Endothelial cell of umbilical vein (primary cell): Measurements from ENCODE around the gene CEP128. TPM values are rescaled to one million over a fixed set of nuclear protein-coding genes. Genes with fewer than 3 reads are reported as not detected.

ENCODE experiments used
- BruUV-seq: library from RNA; stranded (reverse); fragments of 400-500 nt; replicated peaks from 2 replicates; lab custom pipeline; 2021; lab: Mats Ljungman, UMichigan
- CTCF ChIA-PET: fragments of 300-600, 350-600 bp; sonication (Branson Sonifier 250); formaldehyde crosslinking; loops from one replicate; lab custom pipeline; 2021; ENCODE audit warnings: antibody characterized with exemption, inconsistent platforms; lab: Charles Lee
- POLR2A ChIA-PET: fragments of 300-600, 350-600 bp; sonication (Branson Sonifier 250); formaldehyde crosslinking; loops from one replicate; lab custom pipeline; 2021; ENCODE audit warnings: antibody characterized with exemption, inconsistent platforms; lab: Charles Lee
- DNase-seq: peaks from one replicate; pipeline ENCODE4 v3.0.0-alpha.2; 2011; ENCODE audit warnings: low read depth, low spot score
- FAIRE-seq: peaks from 2 replicates; lab custom pipeline; 2011; peaks lifted over from hg19 to GRCh38; lab: Jason Lieb, UNC
- H2AFZ ChIP-seq: 2 replicates; pipeline ENCODE4 v1.6.0; 2012; ENCODE audit warnings: low read depth, low read length, control low read depth, inconsistent platforms
- H3K27ac ChIP-seq: 2 replicates; pipeline ENCODE4 v1.5.1; 2011; ENCODE audit warnings: low read depth, mild to moderate bottlenecking, control low read depth, low read length, moderate library complexity; ENCODE audit not compliant: insufficient read depth
- H3K27me3 ChIP-seq, 2 experiments: 2 replicates each; pipeline versions ENCODE4 v1.6.0 to v1.6.1; 2011; ENCODE audit warnings: low read length in 2 of 2, mixed read lengths in 1 of 2; ENCODE audit not compliant: control insufficient read depth in 2 of 2, insufficient read depth in 2 of 2
- H3K36me3 ChIP-seq, 2 experiments: 2 replicates in 1 of 2; 3 replicates in 1 of 2; pipeline ENCODE4 v1.5.1; 2011; ENCODE audit warnings: low read length in 2 of 2, mild to moderate bottlenecking in 1 of 2, moderate library complexity in 1 of 2; ENCODE audit not compliant: control insufficient read depth in 2 of 2, insufficient read depth in 2 of 2; ENCODE audit errors: extremely low read depth in 1 of 2
- H3K4me1 ChIP-seq: 3 replicates; pipeline ENCODE4 v1.5.1; 2011; ENCODE audit warnings: mild to moderate bottlenecking, low read length; ENCODE audit not compliant: control insufficient read depth, insufficient read depth; ENCODE audit errors: extremely low read depth
- H3K4me2 ChIP-seq: 2 replicates; pipeline ENCODE4 v1.6.1; 2011; ENCODE audit warnings: low read length, control low read depth, mixed read lengths; ENCODE audit not compliant: insufficient read depth
- H3K4me3 ChIP-seq, 3 experiments: fragments of 200-600 bp in 1 of 3; sonication (generic), shearing (Covaris generic) in 1 of 3; replicated peaks in 1 of 3; 2 replicates each; pipeline ENCODE4 v1.5.1; 2011 to 2016; ENCODE audit warnings: control low read depth in 3 of 3, low read length in 3 of 3, mild to moderate bottlenecking in 2 of 3, inconsistent platforms in 1 of 3, low read depth in 1 of 3, moderate library complexity in 1 of 3; ENCODE audit not compliant: insufficient read depth in 1 of 3
- H3K79me2 ChIP-seq: 2 replicates; pipeline ENCODE4 v1.6.0; 2012; ENCODE audit warnings: low read length, inconsistent platforms; ENCODE audit not compliant: control insufficient read depth, insufficient read depth
- H3K9ac ChIP-seq: replicated peaks from 2 replicates; pipeline ENCODE3; 2011; ENCODE audit warnings: low read length, control low read depth; ENCODE audit not compliant: insufficient read depth; ENCODE audit errors: extremely low read depth
- H3K9me1 ChIP-seq: replicated peaks from 3 replicates; pipeline ENCODE4 v1.6.0; 2011; ENCODE audit warnings: mild to moderate bottlenecking, low read length; ENCODE audit not compliant: control insufficient read depth, insufficient read depth; ENCODE audit errors: extremely low read depth
- H3K9me3 ChIP-seq: replicated peaks from 2 replicates; pipeline ENCODE4 v1.5.1; 2012; ENCODE audit warnings: low read length, inconsistent platforms; ENCODE audit not compliant: control insufficient read depth, insufficient read depth
- H4K20me1 ChIP-seq: replicated peaks from 2 replicates; pipeline ENCODE3; 2011; ENCODE audit warnings: mild to moderate bottlenecking, low read length; ENCODE audit not compliant: control insufficient read depth, insufficient read depth; ENCODE audit errors: extremely low read depth
- CTCF ChIP-seq, 2 donors: IDR thresholded peaks; 1 replicate in 1 of 2; 2 replicates in 1 of 2; pipeline ENCODE4 v1.5.1; 2011; ENCODE audit warnings: low read length in 2 of 2, mild to moderate bottlenecking in 2 of 2, moderate library complexity in 2 of 2, control low read depth in 1 of 2, inconsistent platforms in 1 of 2, low read depth in 1 of 2; ENCODE audit not compliant: insufficient read depth in 1 of 2; ENCODE audit errors: extremely low read depth in 1 of 2
- EZH2 ChIP-seq: IDR thresholded peaks from 2 replicates; pipeline ENCODE4 v1.6.1; 2012; ENCODE audit warnings: borderline replicate concordance, low read depth, mild to moderate bottlenecking, moderate library complexity, low read length, inconsistent platforms; ENCODE audit not compliant: severe bottlenecking
- FOS ChIP-seq: IDR thresholded peaks from 2 replicates; pipeline ENCODE4 v1.6.1; 2011; ENCODE audit warnings: mild to moderate bottlenecking, low read length, moderate library complexity, borderline replicate concordance; ENCODE audit not compliant: insufficient read depth
- GATA2 ChIP-seq: IDR thresholded peaks from 2 replicates; pipeline ENCODE4 v1.7.0; 2011; ENCODE audit warnings: low read depth, mild to moderate bottlenecking, moderate library complexity, mixed read lengths, low read length; ENCODE audit not compliant: insufficient read length, insufficient read depth
- JUN ChIP-seq: IDR thresholded peaks from 2 replicates; pipeline ENCODE4 v1.6.1; 2011; ENCODE audit warnings: borderline replicate concordance, low read depth; ENCODE audit not compliant: insufficient read length, insufficient read depth
- MAX ChIP-seq: IDR thresholded peaks from 2 replicates; pipeline ENCODE4 v1.6.1; 2011; ENCODE audit not compliant: insufficient read depth, insufficient read length
- MYC ChIP-seq: IDR thresholded peaks from one replicate; pipeline ENCODE4 v1.6.1; 2011; ENCODE audit warnings: mild to moderate bottlenecking, low read depth, low read length
- POLR2A ChIP-seq: IDR thresholded peaks from 2 replicates; pipeline ENCODE4 v1.6.1; 2012; ENCODE audit warnings: low read depth, mild to moderate bottlenecking, control low read depth, low read length
- POLR2AphosphoS5 ChIP-seq: IDR thresholded peaks from 2 replicates; pipeline ENCODE4 v1.6.1; 2012; ENCODE audit warnings: low read depth, mild to moderate bottlenecking, control low read depth, low read length, moderate library complexity; ENCODE audit not compliant: insufficient read depth
- dilution Hi-C: fragments of 300-500 bp; cut with MboI; formaldehyde crosslinking; loops from one replicate; pipeline ENCODE4 v1.15.0; 2019; ENCODE audit warnings: low sequenced_read_pairs; ENCODE audit not compliant: extremely low pct_ligation_motif_present
- intact Hi-C: fragments of 100-400 bp; cut with micrococcal nuclease; formaldehyde crosslinking; loops from one replicate; pipeline ENCODE4 v1.10.0; 2022
- polyA plus RNA-seq, 4 experiments: library from polyadenylated mRNA; depleted of rRNA in 3 of 4; stranded (reverse) in 3 of 4; unstranded in 1 of 4; fragments of >200 nt; gene quantifications; 2 replicates each; pipeline versions ENCODE4 v1.2.1 to v1.2.3, GENCODE V29; 2011 to 2012; ENCODE audit warnings: missing spikeins in 1 of 4
- total RNA-seq: library from RNA; stranded (reverse); gene quantifications from 2 replicates; pipeline ENCODE4 v1.2.3, GENCODE V29; 2021

Gene CEP128
- total and polyA plus RNA-seq, 2 donors (not counting 3 experiments of a cell fraction or from before 2014, with no cell fraction given): 0.91 to 23.7 TPM

GRCh38 chr14:80751285-80751684 lies 190.3 kb downstream of the CEP128 start:
- Histone ChIP-seq H3K27me3 (no peaks in the 10 kb centered on the region), H3K27ac (no peak overlapping the region), H3K4me2 (no peak overlapping the region), H3K79me2 (no peaks in the 10 kb centered on the region), H4K20me1 (no peaks in the 10 kb centered on the region), H3K4me3 (no peak overlapping the region), H3K9ac (no peak overlapping the region), H3K4me1 (no peaks in the 10 kb centered on the region), H2AFZ (no peak overlapping the region), H3K9me3 (no peaks in the 10 kb centered on the region), H3K9me1 (no peaks in the 10 kb centered on the region), H3K36me3 (no peaks in the 10 kb centered on the region)
- BruUV-seq: no TSS peak
- no peak for FAIRE-seq
- dilution Hi-C loops: no loop called here
- TF ChIP-seq EZH2: no peak
- TF ChIP-seq MAX: no peak
- TF ChIP-seq MYC: no peak
- TF ChIP-seq CTCF (IDR thresholded peaks at IDR 0.05; ENCODE audit: extremely low read depth in 1 of 2, insufficient read depth in 1 of 2, low read depth in 1 of 2, low read length in 2 of 2): no peak
- no peak for TF ChIP-seq FOS
- TF ChIP-seq POLR2A: no peak
- intact Hi-C loops: loop anchor here (2.0 kb wide), 1 partner anchor 16 kb away; no protein-coding TSS in a partner anchor
- ChIA-PET CTCF (no interaction called here), POLR2A (no interaction called here)
- DNase-seq: no peak

GRCh38 chr14:80726211-80726610 lies 215.3 kb downstream of the CEP128 start:
- no peaks in the 10 kb centered on the region for H3K27me3 ChIP-seq
- CTCF ChIA-PET: interaction anchor here (1.5 kb wide), 1 partner anchor 11 kb away, joined by 3 read pairs; no protein-coding TSS in a partner anchor
- no peak overlapping the region for H3K27ac ChIP-seq

More at GRCh38 chr14:80726211-80726610, 215.3 kb downstream of the CEP128 start:
- no peaks in the 10 kb centered on the region for H3K9me1 ChIP-seq
- no peak overlapping the region for H3K4me3 ChIP-seq
- no peak overlapping the region for H3K9ac ChIP-seq
- DNase-seq: no peak
- no peaks in the 10 kb centered on the region for H3K79me2 ChIP-seq
- no peak for TF ChIP-seq POLR2AphosphoS5
- no peak for TF ChIP-seq JUN
- TF ChIP-seq MAX: no peak
- no peak for TF ChIP-seq GATA2
- no peak for TF ChIP-seq FOS
- TF ChIP-seq EZH2: no peak
- TF ChIP-seq MYC: no peak
- no peak for TF ChIP-seq POLR2A
- TF ChIP-seq CTCF (IDR thresholded peaks at IDR 0.05; ENCODE audit: extremely low read depth in 1 of 2, insufficient read depth in 1 of 2, low read depth in 1 of 2, low read length in 2 of 2): no peak
- H3K36me3 ChIP-seq: no peaks in the 10 kb centered on the region
- POLR2A ChIA-PET: no interaction called here
- FAIRE-seq: no peak
- H3K4me1 ChIP-seq: no peaks in the 10 kb centered on the region
- dilution Hi-C loops (no loop called here), intact Hi-C loops (no loop called here)
- H4K20me1 ChIP-seq: no peaks in the 10 kb centered on the region
- BruUV-seq: no TSS peak
- H2AFZ ChIP-seq: no peak overlapping the region
- no peak overlapping the region for H3K4me2 ChIP-seq
- no peaks in the 10 kb centered on the region for H3K9me3 ChIP-seq
